SK-N-SH (cell line): ENCODE results near the gene C1QTNF2. TPM values are rescaled to one million over a fixed set of nuclear protein-coding genes. Genes with fewer than 3 reads are reported as not detected.

Experiments used
- CTCF ChIA-PET: fragments of 300-600, 350-600 bp; formaldehyde crosslinking; extraction: SDS; loops from one replicate; lab custom pipeline; 2021; lab: Yijun Ruan, JAX
- POLR2A ChIA-PET: fragments of 350-600 bp; sonication (Branson Sonifier 250); formaldehyde crosslinking; extraction: SDS; loops from one replicate; lab custom pipeline; 2020; ENCODE audit warnings: antibody characterized with exemption, inconsistent platforms; lab: Yijun Ruan, JAX
- DNase-seq: peaks from one replicate; pipeline ENCODE4 v3.0.0; 2012
- H2AFZ ChIP-seq: fragments of 200-600 bp; sonication (generic); 2 replicates; pipeline ENCODE4 v1.8.1; 2016; ENCODE audit warnings: antibody characterized with exemption, mild to moderate bottlenecking, low read depth
- H3F3A ChIP-seq: fragments of 200-600 bp; sonication (generic); replicated peaks from 2 replicates; pipeline ENCODE3; 2016; ENCODE audit warnings: antibody characterized with exemption, mild to moderate bottlenecking; ENCODE audit not compliant: insufficient read depth
- H3K27ac ChIP-seq, 2 experiments: fragments of 200-500 bp in 1 of 2; fragments of 200-600 bp in 1 of 2; sonication (Bioruptor generic) in 1 of 2; sonication (generic), shearing (Covaris generic) in 1 of 2; 2 replicates each; pipeline versions ENCODE4 v1.5.1 to v1.6.1; 2014 to 2016; ENCODE audit warnings: low read depth in 2 of 2, inconsistent platforms in 1 of 2, low read length in 1 of 2, mild to moderate bottlenecking in 1 of 2, mixed read lengths in 1 of 2
- H3K27me3 ChIP-seq: fragments of 200-600 bp; sonication (generic), shearing (Covaris generic); 2 replicates; pipeline ENCODE4 v1.6.1; 2016; ENCODE audit warnings: mixed run types; ENCODE audit not compliant: insufficient read depth
- H3K36me3 ChIP-seq, 2 experiments: fragments of 200-500 bp in 1 of 2; fragments of 200-600 bp in 1 of 2; sonication (Bioruptor generic) in 1 of 2; sonication (generic) in 1 of 2; replicated peaks in 1 of 2; 2 replicates each; pipeline versions ENCODE3 to v1.5.1; 2014 to 2016; ENCODE audit warnings: low read length in 1 of 2, mild to moderate bottlenecking in 1 of 2; ENCODE audit not compliant: insufficient read depth in 2 of 2, control insufficient read depth in 1 of 2
- H3K4me1 ChIP-seq, 2 experiments: fragments of 200-500 bp in 1 of 2; fragments of 200-600 bp in 1 of 2; sonication (Bioruptor generic) in 1 of 2; sonication (generic), shearing (Covaris generic) in 1 of 2; 2 replicates each; pipeline versions ENCODE4 v1.5.1 to v1.6.1; 2014 to 2016; ENCODE audit warnings: low read depth in 1 of 2, low read length in 1 of 2, mixed run types in 1 of 2; ENCODE audit not compliant: insufficient read depth in 2 of 2, control insufficient read depth in 1 of 2
- H3K4me2 ChIP-seq: fragments of 200-600 bp; sonication (generic), shearing (Covaris generic); 2 replicates; pipeline ENCODE4 v1.6.1; 2017; ENCODE audit warnings: mixed run types
- H3K4me3 ChIP-seq, 2 experiments: fragments of 200-500 bp in 1 of 2; fragments of 200-600 bp in 1 of 2; sonication (Bioruptor generic) in 1 of 2; sonication (generic), shearing (Covaris generic) in 1 of 2; 2 replicates each; pipeline versions ENCODE4 v1.5.1 to v1.8.1; 2014 to 2016; ENCODE audit warnings: low read depth in 2 of 2, inconsistent platforms in 1 of 2, low read length in 1 of 2, mild to moderate bottlenecking in 1 of 2, mixed read lengths in 1 of 2, moderate library complexity in 1 of 2
- H3K79me2 ChIP-seq: fragments of 200-600 bp; sonication (generic); 2 replicates; pipeline ENCODE4 v1.8.1; 2017; ENCODE audit warnings: mild to moderate bottlenecking; ENCODE audit not compliant: insufficient read depth
- H3K9ac ChIP-seq: fragments of 200-600 bp; sonication (generic); 2 replicates; pipeline ENCODE4 v1.6.1; 2017; ENCODE audit warnings: mixed run types
- H3K9me2 ChIP-seq: fragments of 200-600 bp; sonication (generic); 2 replicates; pipeline ENCODE4 v1.6.1; 2017; ENCODE audit warnings: mixed run types
- H3K9me3 ChIP-seq: fragments of 200-600 bp; sonication (generic); 2 replicates; pipeline ENCODE4 v1.6.1; 2017; ENCODE audit warnings: mixed run types, mild to moderate bottlenecking, moderate library complexity
- H4K20me1 ChIP-seq: fragments of 200-600 bp; sonication (generic); 2 replicates; pipeline ENCODE4 v1.6.1; 2017; ENCODE audit warnings: mild to moderate bottlenecking, mixed run types; ENCODE audit not compliant: insufficient read depth
- CHD2 ChIP-seq: fragments of 150-350 bp; IDR thresholded peaks from 2 replicates; pipeline ENCODE4 v1.6.1; 2018; ENCODE audit warnings: low read length; ENCODE audit not compliant: partially characterized antibody
- EZH2phosphoT487 ChIP-seq: fragments of 200-600 bp; sonication (generic); IDR thresholded peaks from 2 replicates; pipeline ENCODE4 v1.6.1; 2017; ENCODE audit warnings: low read depth, mixed run types, mild to moderate bottlenecking, antibody characterized with exemption, moderate library complexity, borderline replicate concordance
- MEF2A ChIP-seq: IDR thresholded peaks from 2 replicates; pipeline ENCODE4 v1.4.0; 2012; ENCODE audit warnings: low read depth, borderline replicate concordance
- RCOR1 ChIP-seq: fragments of 150-350 bp; IDR thresholded peaks from 2 replicates; pipeline ENCODE4 v1.6.1; 2017; ENCODE audit warnings: antibody characterized with exemption, low read length
- RFX5 ChIP-seq: IDR thresholded peaks from 2 replicates; pipeline ENCODE4 v1.6.1; 2012; ENCODE audit warnings: mild to moderate bottlenecking, improper control_type of control experiment, low read length
- RXRA ChIP-seq: IDR thresholded peaks from 2 replicates; pipeline ENCODE4 v1.4.0; 2012; ENCODE audit warnings: low read depth, mild to moderate bottlenecking, borderline replicate concordance
- SIN3A ChIP-seq: IDR thresholded peaks from 2 replicates; pipeline ENCODE4 v1.6.1; 2012; ENCODE audit warnings: low read depth, mild to moderate bottlenecking, low read length, moderate library complexity, borderline replicate concordance
- TAF1 ChIP-seq: IDR thresholded peaks from 2 replicates; pipeline ENCODE4 v1.6.1; 2012; ENCODE audit warnings: low read depth, mild to moderate bottlenecking, low read length, moderate library complexity, borderline replicate concordance
- TEAD4 ChIP-seq: IDR thresholded peaks from 2 replicates; pipeline ENCODE4 v1.4.0; 2012; ENCODE audit warnings: mild to moderate bottlenecking, borderline replicate concordance; ENCODE audit not compliant: insufficient read depth
- WGBS: methylation state at CpG from one replicate; pipeline ENCODE4 v1.1.6; 2017; ENCODE audit warnings: low lambda C conversion rate; 5-methylcytosine and 5-hydroxymethylcytosine counted together
- polyA plus RNA-seq, 3 experiments: library from polyadenylated mRNA; depleted of rRNA; stranded (reverse); fragments of >200 nt; gene quantifications; 2 replicates each; pipeline ENCODE4 v1.2.3, GENCODE V29; 2012
- TF ChIP-seq, protein P1 (sequence below): fragments of 200-600 bp; sonication (generic); IDR thresholded peaks from 2 replicates; pipeline ENCODE4 v1.6.1; 2017; ENCODE audit warnings: antibody characterized with exemption, mild to moderate bottlenecking, moderate library complexity
- TF ChIP-seq, protein P2 (sequence below): fragments of 150-350 bp; IDR thresholded peaks from 2 replicates; pipeline ENCODE4 v1.6.1; 2017; ENCODE audit warnings: antibody characterized with exemption, low read length, low read depth, borderline replicate concordance
- TF ChIP-seq, protein P3 (sequence below): IDR thresholded peaks from 2 replicates; pipeline ENCODE4 v1.6.1; 2012; ENCODE audit warnings: mild to moderate bottlenecking, low read depth, low read length, moderate library complexity

The C1QTNF2 gene
- polyA plus RNA-seq, 1 of the 3 experiments (the other 2 are of a cell fraction) = 0.67 TPM

DNA sequence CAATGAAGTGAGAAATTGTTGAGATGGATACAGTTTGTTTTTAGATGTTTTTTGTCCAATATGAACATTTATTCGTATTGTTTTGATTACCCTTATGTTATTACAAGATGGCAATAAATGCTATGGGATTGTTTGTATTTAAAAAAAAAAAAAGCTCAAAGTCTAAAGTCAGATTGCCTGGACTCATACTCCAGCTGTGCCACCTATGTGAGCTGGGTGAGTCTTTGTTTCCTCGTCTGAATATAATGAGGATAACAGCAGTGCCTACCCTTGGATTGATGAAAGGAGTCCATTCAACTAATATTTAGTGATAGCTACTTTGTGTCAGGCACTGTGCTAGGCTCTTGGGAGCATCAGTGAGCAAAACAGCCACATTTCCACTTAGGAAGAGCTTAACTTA, 43.4 kb downstream of the C1QTNF2 start (continued):
- TF ChIP-seq, protein P1, sequence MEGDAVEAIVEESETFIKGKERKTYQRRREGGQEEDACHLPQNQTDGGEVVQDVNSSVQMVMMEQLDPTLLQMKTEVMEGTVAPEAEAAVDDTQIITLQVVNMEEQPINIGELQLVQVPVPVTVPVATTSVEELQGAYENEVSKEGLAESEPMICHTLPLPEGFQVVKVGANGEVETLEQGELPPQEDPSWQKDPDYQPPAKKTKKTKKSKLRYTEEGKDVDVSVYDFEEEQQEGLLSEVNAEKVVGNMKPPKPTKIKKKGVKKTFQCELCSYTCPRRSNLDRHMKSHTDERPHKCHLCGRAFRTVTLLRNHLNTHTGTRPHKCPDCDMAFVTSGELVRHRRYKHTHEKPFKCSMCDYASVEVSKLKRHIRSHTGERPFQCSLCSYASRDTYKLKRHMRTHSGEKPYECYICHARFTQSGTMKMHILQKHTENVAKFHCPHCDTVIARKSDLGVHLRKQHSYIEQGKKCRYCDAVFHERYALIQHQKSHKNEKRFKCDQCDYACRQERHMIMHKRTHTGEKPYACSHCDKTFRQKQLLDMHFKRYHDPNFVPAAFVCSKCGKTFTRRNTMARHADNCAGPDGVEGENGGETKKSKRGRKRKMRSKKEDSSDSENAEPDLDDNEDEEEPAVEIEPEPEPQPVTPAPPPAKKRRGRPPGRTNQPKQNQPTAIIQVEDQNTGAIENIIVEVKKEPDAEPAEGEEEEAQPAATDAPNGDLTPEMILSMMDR = no peak
- TF ChIP-seq MEF2A = no peak
- no peak for TF ChIP-seq SIN3A

DNA sequence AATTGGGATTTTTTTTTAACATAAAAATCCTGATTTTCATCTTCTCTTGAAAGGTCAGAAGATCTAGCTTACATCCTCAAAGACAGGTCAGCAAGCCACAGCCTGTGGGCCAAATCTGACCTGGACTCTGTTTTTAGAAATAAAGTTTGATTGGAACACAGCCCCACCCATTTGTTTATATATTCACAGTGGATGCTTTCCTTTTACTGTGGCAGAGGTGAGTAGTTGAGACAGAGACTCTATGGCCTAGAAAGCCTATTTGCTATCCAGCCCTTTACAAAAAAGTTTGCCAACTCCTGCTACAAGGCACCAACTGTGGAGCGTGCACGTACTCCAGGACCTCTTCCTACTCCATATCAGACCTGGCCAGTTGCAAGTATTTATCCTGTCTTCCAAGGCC, 44.7 kb downstream of the C1QTNF2 start:
- Histone ChIP-seq H3F3A (no peaks in the 10 kb centered on the region), H2AFZ (no peak overlapping the region), H3K79me2 (no peaks in the 10 kb centered on the region), H3K4me2 (no peak overlapping the region), H3K9me2 (no peaks in the 10 kb centered on the region), H3K36me3 (no peaks in the 10 kb centered on the region), H3K9me3 (no peaks in the 10 kb centered on the region), H3K27ac (no peak overlapping the region), H3K4me3 (no peak overlapping the region), H4K20me1 (no peaks in the 10 kb centered on the region), H3K9ac (no peak overlapping the region), H3K27me3 (no peaks in the 10 kb centered on the region), H3K4me1 (peaks cover 0 to 9% of the 10 kb centered on the region in 2 experiments; a peak in 1 of 4 replicates)
- ChIA-PET POLR2A (interaction anchor here (0.6 kb wide), 2 partner anchors 116 to 151 kb away, joined by 4 read pairs; no protein-coding TSS in a partner anchor), CTCF (interaction anchor here (0.6 to 1.6 kb wide), 2 partner anchors 201 to 304 kb away, joined by 3 read pairs; no protein-coding TSS in a partner anchor)
- no peak for DNase-seq
- TF ChIP-seq RXRA = no peak
- TF ChIP-seq, protein P2, sequence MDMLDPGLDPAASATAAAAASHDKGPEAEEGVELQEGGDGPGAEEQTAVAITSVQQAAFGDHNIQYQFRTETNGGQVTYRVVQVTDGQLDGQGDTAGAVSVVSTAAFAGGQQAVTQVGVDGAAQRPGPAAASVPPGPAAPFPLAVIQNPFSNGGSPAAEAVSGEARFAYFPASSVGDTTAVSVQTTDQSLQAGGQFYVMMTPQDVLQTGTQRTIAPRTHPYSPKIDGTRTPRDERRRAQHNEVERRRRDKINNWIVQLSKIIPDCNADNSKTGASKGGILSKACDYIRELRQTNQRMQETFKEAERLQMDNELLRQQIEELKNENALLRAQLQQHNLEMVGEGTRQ = no peak
- no peak for TF ChIP-seq TEAD4
- no peak for TF ChIP-seq EZH2phosphoT487
- TF ChIP-seq RFX5 = no peak
- TF ChIP-seq, protein P1 = no peak
- whole genome bisulfite sequencing = 93% methylated on average over 2 of the region's 2 CpGs

DNA sequence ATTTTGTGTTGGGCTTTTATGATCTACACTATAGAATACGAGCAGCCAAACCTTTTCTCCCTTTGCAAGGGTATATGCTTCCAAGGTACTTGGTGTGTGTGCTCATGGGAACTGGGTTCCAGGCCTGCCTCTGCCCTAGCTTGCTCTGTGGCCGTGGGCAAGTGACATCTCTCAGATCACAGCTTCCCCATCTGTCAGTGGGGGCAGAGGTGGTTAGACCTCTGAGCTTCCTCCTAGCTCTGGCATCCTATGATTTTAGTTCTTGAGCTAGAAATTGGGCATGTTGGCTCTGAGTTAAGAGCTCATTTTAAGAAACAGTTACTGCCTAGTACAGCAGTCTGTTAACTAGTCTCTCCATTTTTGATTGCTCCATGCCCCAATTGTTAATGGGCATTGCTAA, 45.5 kb downstream of the C1QTNF2 start:
- Histone ChIP-seq H3K27ac (no peak overlapping the region), H3K9me3 (no peaks in the 10 kb centered on the region), H2AFZ (no peak overlapping the region), H3K27me3 (no peaks in the 10 kb centered on the region), H3K4me2 (no peak overlapping the region), H3K4me3 (no peak overlapping the region), H3K79me2 (no peaks in the 10 kb centered on the region), H3F3A (no peaks in the 10 kb centered on the region), H3K36me3 (no peaks in the 10 kb centered on the region), H3K9me2 (no peaks in the 10 kb centered on the region), H3K9ac (no peak overlapping the region), H3K4me1 (peaks cover 0 to 2% of the 10 kb centered on the region in 2 experiments; a peak in 1 of 4 replicates), H4K20me1 (no peaks in the 10 kb centered on the region)
- CTCF ChIA-PET = interaction anchor here (0.8 to 1.6 kb wide), 2 partner anchors 66 to 303 kb away, joined by 3 read pairs; no protein-coding TSS in a partner anchor
- DNase-seq = no peak
- POLR2A ChIA-PET = interaction anchor here (0.6 kb wide), 1 partner anchor 151 kb away, joined by 4 read pairs; no protein-coding TSS in a partner anchor
- 62% methylated on average over 2 of the region's 2 CpGs for WGBS
- TF ChIP-seq, protein P3, sequence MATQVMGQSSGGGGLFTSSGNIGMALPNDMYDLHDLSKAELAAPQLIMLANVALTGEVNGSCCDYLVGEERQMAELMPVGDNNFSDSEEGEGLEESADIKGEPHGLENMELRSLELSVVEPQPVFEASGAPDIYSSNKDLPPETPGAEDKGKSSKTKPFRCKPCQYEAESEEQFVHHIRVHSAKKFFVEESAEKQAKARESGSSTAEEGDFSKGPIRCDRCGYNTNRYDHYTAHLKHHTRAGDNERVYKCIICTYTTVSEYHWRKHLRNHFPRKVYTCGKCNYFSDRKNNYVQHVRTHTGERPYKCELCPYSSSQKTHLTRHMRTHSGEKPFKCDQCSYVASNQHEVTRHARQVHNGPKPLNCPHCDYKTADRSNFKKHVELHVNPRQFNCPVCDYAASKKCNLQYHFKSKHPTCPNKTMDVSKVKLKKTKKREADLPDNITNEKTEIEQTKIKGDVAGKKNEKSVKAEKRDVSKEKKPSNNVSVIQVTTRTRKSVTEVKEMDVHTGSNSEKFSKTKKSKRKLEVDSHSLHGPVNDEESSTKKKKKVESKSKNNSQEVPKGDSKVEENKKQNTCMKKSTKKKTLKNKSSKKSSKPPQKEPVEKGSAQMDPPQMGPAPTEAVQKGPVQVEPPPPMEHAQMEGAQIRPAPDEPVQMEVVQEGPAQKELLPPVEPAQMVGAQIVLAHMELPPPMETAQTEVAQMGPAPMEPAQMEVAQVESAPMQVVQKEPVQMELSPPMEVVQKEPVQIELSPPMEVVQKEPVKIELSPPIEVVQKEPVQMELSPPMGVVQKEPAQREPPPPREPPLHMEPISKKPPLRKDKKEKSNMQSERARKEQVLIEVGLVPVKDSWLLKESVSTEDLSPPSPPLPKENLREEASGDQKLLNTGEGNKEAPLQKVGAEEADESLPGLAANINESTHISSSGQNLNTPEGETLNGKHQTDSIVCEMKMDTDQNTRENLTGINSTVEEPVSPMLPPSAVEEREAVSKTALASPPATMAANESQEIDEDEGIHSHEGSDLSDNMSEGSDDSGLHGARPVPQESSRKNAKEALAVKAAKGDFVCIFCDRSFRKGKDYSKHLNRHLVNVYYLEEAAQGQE = no peak
- TF ChIP-seq, protein P1 = no peak
- TF ChIP-seq CHD2 = no peak
- TF ChIP-seq TAF1 = no peak
- TF ChIP-seq RCOR1 = no peak
- no peak for TF ChIP-seq EZH2phosphoT487
